Endodermal cell (in vitro differentiated cells): ENCODE data around the gene URB1. TPM values are rescaled to one million over a fixed set of nuclear protein-coding genes. Genes with fewer than 3 reads are reported as not detected.
"Not testable (repeated sequence)": the region's sequence is repeated elsewhere in the genome, so short reads cannot be mapped to it uniquely, and the experiment has no call there.

Experiments
- DNase-seq: peaks from one replicate; pipeline ENCODE4 v3.0.0-alpha.2; 2017
- H3K27ac ChIP-seq: 2 replicates; pipeline ENCODE4 v1.5.1; 2013; ENCODE audit warnings: mild to moderate bottlenecking, low read depth, low read length, moderate library complexity
- H3K27me3 ChIP-seq: 2 replicates; pipeline ENCODE4 v1.6.1; 2013; ENCODE audit warnings: mild to moderate bottlenecking, low read length, moderate library complexity; ENCODE audit not compliant: insufficient read depth, control insufficient read depth, poor library complexity, severe bottlenecking
- H3K36me3 ChIP-seq: 2 replicates; pipeline ENCODE4 v1.7.0; 2013; ENCODE audit warnings: mild to moderate bottlenecking, low read length, moderate library complexity; ENCODE audit not compliant: control insufficient read depth, insufficient read depth
- H3K4me1 ChIP-seq: one replicate; pipeline ENCODE4 v1.7.0; 2013; ENCODE audit warnings: low read length; ENCODE audit not compliant: control insufficient read depth, insufficient read depth
- H3K4me3 ChIP-seq: 2 replicates; pipeline ENCODE4 v1.5.1; 2013; ENCODE audit warnings: mild to moderate bottlenecking, low read length, moderate library complexity
- H3K9ac ChIP-seq: 2 replicates; pipeline ENCODE4 v1.6.1; 2013; ENCODE audit warnings: mild to moderate bottlenecking, low read length, moderate library complexity; ENCODE audit not compliant: poor library complexity, severe bottlenecking; ENCODE audit errors: extremely low read depth
- H3K9me3 ChIP-seq: 2 replicates; pipeline ENCODE4 v1.6.1; 2013; ENCODE audit warnings: mild to moderate bottlenecking, low read length, moderate library complexity; ENCODE audit not compliant: control insufficient read depth
- H3K27ac Mint-ChIP-seq: 2 replicates; pipeline ENCODE4 v1.8.0; 2020; ENCODE audit warnings: mixed read lengths
- H3K27me3 Mint-ChIP-seq: 2 replicates; pipeline ENCODE4 v1.8.0; 2021; ENCODE audit warnings: mild to moderate bottlenecking, mixed read lengths; ENCODE audit not compliant: insufficient read depth
- H3K36me3 Mint-ChIP-seq: 2 replicates; pipeline ENCODE4 v1.8.0; 2020; ENCODE audit warnings: low read depth, mixed read lengths
- H3K4me1 Mint-ChIP-seq: 2 replicates; pipeline ENCODE4 v1.8.0; 2020; ENCODE audit warnings: mixed read lengths
- H3K4me3 Mint-ChIP-seq: 2 replicates; pipeline ENCODE4 v1.8.0; 2020; ENCODE audit warnings: mild to moderate bottlenecking, moderate library complexity, mixed read lengths
- H3K9me3 Mint-ChIP-seq: 2 replicates; pipeline ENCODE4 v1.8.0; 2020; ENCODE audit warnings: mild to moderate bottlenecking, mixed read lengths
- CTCF ChIP-seq: fragments of 200-600 bp; sonication (generic); conservative IDR thresholded peaks from 2 replicates; pipeline ENCODE4 v1.5.0; 2021; ENCODE audit warnings: antibody characterized with exemption, mild to moderate bottlenecking
- WGBS, 2 experiments: methylation state at CpG; one replicate each; pipeline versions ENCODE4 v1.1.5 to v1.1.7; 2013; ENCODE audit warnings: missing lambda C conversion rate in 2 of 2, mixed read lengths in 1 of 2; ENCODE audit not compliant: insufficient coverage in 1 of 2, insufficient read length in 1 of 2; 5-methylcytosine and 5-hydroxymethylcytosine counted together
- long read RNA-seq, 4 experiments: library from polyadenylated mRNA in 2 of 4; library from RNA in 1 of 4; library from capped mRNA in 1 of 4; stranded (forward) in 3 of 4; unstranded in 1 of 4; transcript quantifications; one replicate each; pipeline ENCODE4 v2.0.0, GENCODE V29; 2020 to 2021; ENCODE audit warnings: inconsistent platforms in 1 of 4
- polyA plus RNA-seq, 2 experiments: library from polyadenylated mRNA; stranded (reverse); fragments of 50-300 nt; gene quantifications; one replicate each; pipeline ENCODE4 v1.2.3, GENCODE V29; 2013
- total RNA-seq, 2 donors: library from RNA; stranded (reverse); fragmentation: NEBNext Ultra II Directional in 1 of 2; extraction: Animal tissue kit (Norgen Biotek cat#: 25700) in 1 of 2; gene quantifications; 2 replicates in 1 of 2; 3 replicates in 1 of 2; pipeline ENCODE4 v1.2.1, GENCODE V29; 2021

The URB1 gene
- 10 to 100 TPM in 1 of 2 donors, 1 to 10 TPM in 1; 9.4 to 14.0 TPM for total RNA-seq
- polyA plus RNA-seq (2013, experiment 1 of 2) = 9.7 TPM
- 9.0 TPM for polyA plus RNA-seq (2013, experiment 2 of 2)
- long read RNA-seq, experiment 1, partial matches to known transcripts = 1 of 3 reads
- long read RNA-seq, experiment 1, other reads (novel, unspliced or antisense) = 2 of 3 reads
- long read RNA-seq, experiment 2, full-length matches to known transcripts = 2 of 11 reads
- long read RNA-seq, experiment 2, partial matches to known transcripts = 6 of 11 reads
- long read RNA-seq, experiment 2, other reads (novel, unspliced or antisense) = 3 of 11 reads
- long read RNA-seq, experiment 3, partial matches to known transcripts = 8 of 11 reads
- long read RNA-seq, experiment 3, other reads (novel, unspliced or antisense) = 3 of 11 reads
- long read RNA-seq, experiment 4, partial matches to known transcripts = 1 of 1 reads
- long read RNA-seq, experiment 4, other reads (novel, unspliced or antisense) = 0 of 1 reads

GRCh38 chr21:32392880-32393676 is at the start of gene URB1:
Gene URB1, minus strand, starts transcription at chr21:32393012. Its CDS starts 102 bp downstream, at chr21:32392910.
- peaks cover 34% of the 10 kb centered on the region for H3K27me3 ChIP-seq
- H3K4me1 ChIP-seq = no peaks in the 10 kb centered on the region
- peak; percentile 97 for DNase-seq
- H3K9me3 ChIP-seq = peaks cover 7% of the 10 kb centered on the region
- peak within 1 kb of the TSS; percentile 61 for H3K9ac ChIP-seq
- Mint-ChIP-seq H3K4me3 (peak within 1 kb of the TSS; percentile 74), H3K27ac (no peak within 1 kb of the TSS), H3K36me3 (peaks cover 9% of the 10 kb centered on the region), H3K9me3 (peaks cover 22% of the 10 kb centered on the region), H3K4me1 (peaks cover 16% of the 10 kb centered on the region), H3K27me3 (peaks cover 45% of the 10 kb centered on the region)
- no peak within 1 kb of the TSS for H3K27ac ChIP-seq
- H3K4me3 ChIP-seq = peak within 1 kb of the TSS; percentile 89
- H3K36me3 ChIP-seq = no peaks in the 10 kb centered on the region
- 27 to 28% methylated on average over 42 to 59 of the region's 59 CpGs for WGBS, 2 experiments
- TF ChIP-seq CTCF = no peak

GRCh38 chr21:32437729-32438128 is 44.9 kb upstream of the URB1 start:
- H3K9ac ChIP-seq = no peak overlapping the region
- peaks cover 8% of the 10 kb centered on the region for H3K4me1 Mint-ChIP-seq
- H3K27ac Mint-ChIP-seq = no peak overlapping the region
- H3K27me3 ChIP-seq = no peaks in the 10 kb centered on the region
- no peaks in the 10 kb centered on the region for H3K9me3 Mint-ChIP-seq
- 91 to 93% methylated on average over 10 to 12 of the region's 12 CpGs for WGBS, 2 experiments
- peaks cover 2% of the 10 kb centered on the region for H3K4me1 ChIP-seq
- H3K4me3 ChIP-seq = no peak overlapping the region
- no peak for TF ChIP-seq CTCF
- peaks cover 25% of the 10 kb centered on the region for H3K27me3 Mint-ChIP-seq
- H3K4me3 Mint-ChIP-seq = no peak overlapping the region
- no peak for DNase-seq
- no peak overlapping the region for H3K27ac ChIP-seq
- no peaks in the 10 kb centered on the region for H3K9me3 ChIP-seq
- H3K36me3 ChIP-seq = no peaks in the 10 kb centered on the region
- H3K36me3 Mint-ChIP-seq = no peaks in the 10 kb centered on the region

- H3K4me3 ChIP-seq, H3K9me3 Mint-ChIP-seq: not testable (repeated sequence)
Observed at GRCh38 chr21:32432982-32433660, 40.3 kb upstream of the URB1 start.

More at GRCh38 chr21:32432982-32433660, 40.3 kb upstream of the URB1 start:
- not testable (repeated sequence) for H3K27me3 ChIP-seq, H3K36me3 ChIP-seq, H3K4me1 ChIP-seq, H3K9me3 ChIP-seq, H3K27ac ChIP-seq, H3K4me1 Mint-ChIP-seq, H3K4me3 Mint-ChIP-seq, H3K36me3 Mint-ChIP-seq
- peak; percentile 83 for DNase-seq
- H3K27me3 Mint-ChIP-seq = peaks cover 12% of the 10 kb centered on the region
- H3K9ac ChIP-seq = peak overlapping the region; percentile 44
- 45 to 74% methylated on average over 12 to 15 of the region's 15 CpGs for WGBS, 2 experiments
- peak overlapping the region; percentile 76 for H3K27ac Mint-ChIP-seq
